ENCODE results near the gene OR14A16. TPM values are rescaled to one million over a fixed set of nuclear protein-coding genes. Genes with fewer than 3 reads are reported as not detected.

OR14A16 gene
- total RNA-seq, result not detected
- polyA plus RNA-seq, result not detected
- long read RNA-seq, donor 1, result 0 reads
- long read RNA-seq, donor 2, result 0 reads

GRCh38 chr1:247824023-247824422 lies at the start of gene OR14A16:
OR14A16 (minus strand) TSS chr1:247824119; CDS start chr1:247815729, 8,390 bp downstream.
- DNase-seq, result no peak
- Histone ChIP-seq H3K27ac (no peak within 1 kb of the TSS), H3K4me1 (no peaks in the 10 kb centered on the region), H3K36me3 (no peaks in the 10 kb centered on the region), H3K4me3 (no peak within 1 kb of the TSS), H3K27me3 (replicated peaks in 1 of 7) (no peaks in the 10 kb centered on the region), H3K9me3 (no peaks in the 10 kb centered on the region)
- intact Hi-C loops (cut with DNase I; ENCODE audit: low total_unique reads), result no loop called here
- WGBS, 5 donors, result 57 to 80% (median 75%) methylated on average over 6 of the region's 6 CpGs
- TF ChIP-seq POLR2AphosphoS5 (IDR thresholded peaks at IDR 0.05) (no peak), CTCF (IDR thresholded peaks at IDR 0.05 in 8 of 11, conservative IDR thresholded peaks at IDR 0.05 in 3 of 11) (no peak), POLR2A (IDR thresholded peaks at IDR 0.05) (no peak)

- 80 to 91% (median 85%) methylated on average over 6 of the region's 6 CpGs for WGBS, 5 donors
- H3K4me1 ChIP-seq, result no peaks in the 10 kb centered on the region
- no peak for TF ChIP-seq CTCF (IDR thresholded peaks at IDR 0.05 in 8 of 11, conservative IDR thresholded peaks at IDR 0.05 in 3 of 11)
- TF ChIP-seq POLR2A (IDR thresholded peaks at IDR 0.05), result no peak
- no peak for TF ChIP-seq POLR2AphosphoS5 (IDR thresholded peaks at IDR 0.05)
- H3K9me3 ChIP-seq, result peaks cover 0 to 9% (median 0%) of the 10 kb centered on the region in 8 donors
- intact Hi-C loops (cut with DNase I; ENCODE audit: low total_unique reads), result no loop called here
- no peak overlapping the region for H3K27ac ChIP-seq
- peaks cover 0 to 90% (median 0%) of the 10 kb centered on the region in 6 donors for H3K36me3 ChIP-seq
- no peaks in the 10 kb centered on the region for H3K27me3 ChIP-seq (replicated peaks in 1 of 7)
- DNase-seq, result no peak
- no peak overlapping the region for H3K4me3 ChIP-seq
Measured at GRCh38 chr1:247865416-247865815, 41.5 kb upstream of the OR14A16 start.

GRCh38 chr1:247864644-247865043 lies 40.7 kb upstream of the OR14A16 start:
- DNase-seq, result no peak
- TF ChIP-seq CTCF (IDR thresholded peaks at IDR 0.05 in 8 of 11, conservative IDR thresholded peaks at IDR 0.05 in 3 of 11), result no peak
- TF ChIP-seq POLR2A (IDR thresholded peaks at IDR 0.05), result no peak
- TF ChIP-seq POLR2AphosphoS5 (IDR thresholded peaks at IDR 0.05), result no peak
- 86 to 91% (median 90%) methylated on average over 17 of the region's 17 CpGs for WGBS, 5 donors
- intact Hi-C loops (cut with DNase I; ENCODE audit: low total_unique reads), result no loop called here
- Histone ChIP-seq H3K27me3 (replicated peaks in 1 of 7) (no peaks in the 10 kb centered on the region), H3K27ac (no peak overlapping the region), H3K4me1 (no peaks in the 10 kb centered on the region), H3K9me3 (peaks cover 0 to 2% (median 0%) of the 10 kb centered on the region in 8 donors), H3K36me3 (peaks cover 0 to 82% (median 0%) of the 10 kb centered on the region in 6 donors), H3K4me3 (no peak overlapping the region)

- DNase-seq, result no peak
- Histone ChIP-seq H3K9me3 (no peaks in the 10 kb centered on the region), H3K27ac (no peak overlapping the region), H3K27me3 (replicated peaks in 1 of 7) (peaks cover 0 to 14% (median 0%) of the 10 kb centered on the region in 7 donors), H3K4me1 (peaks cover 0 to 13% (median 6%) of the 10 kb centered on the region in 6 donors), H3K36me3 (peaks cover 0 to 63% (median 0%) of the 10 kb centered on the region in 6 donors), H3K4me3 (no peak overlapping the region)
- WGBS, 5 donors, result 82 to 95% (median 85%) methylated on average over 4 of the region's 4 CpGs
- intact Hi-C loops (cut with DNase I; ENCODE audit: low total_unique reads), result no loop called here
- TF ChIP-seq POLR2AphosphoS5 (IDR thresholded peaks at IDR 0.05), result no peak
- no peak for TF ChIP-seq CTCF (IDR thresholded peaks at IDR 0.05 in 8 of 11, conservative IDR thresholded peaks at IDR 0.05 in 3 of 11)
- TF ChIP-seq POLR2A (IDR thresholded peaks at IDR 0.05), result no peak
Measured at GRCh38 chr1:247862756-247863155, 38.8 kb upstream of the OR14A16 start.
